HL-60 (cell line): ENCODE results near the gene SMIM22.

Source experiments
- CTCF ChIP-seq: IDR thresholded peaks from one replicate; pipeline ENCODE4 v1.5.1; 2011; ENCODE audit warnings: low read length, control low read depth, inconsistent platforms; ENCODE audit not compliant: insufficient read depth
- POLR2AphosphoS5 ChIP-seq: IDR thresholded peaks from 2 replicates; pipeline ENCODE4 v1.6.1; 2012; ENCODE audit warnings: low read depth
- REST ChIP-seq: IDR thresholded peaks from 2 replicates; pipeline ENCODE4 v1.6.1; 2012; ENCODE audit warnings: low read depth; ENCODE audit not compliant: insufficient replicate concordance

- TF ChIP-seq CTCF (no peak), REST (no peak), POLR2AphosphoS5 (no peak)
These were observed 10.1 kb downstream of the SMIM22 start for GRCh38 chr16:4805231-4805630.
